ENCODE data around the gene WDR6. TPM values are rescaled to one million over a fixed set of nuclear protein-coding genes. Genes with fewer than 3 reads are reported as not detected.
A peak's percentile ranks its signal among the peaks of the same experiment; 100 is the strongest.

WDR6 gene
- total RNA-seq, 2 experiments from 2014 or later = 130 to 154 TPM

GRCh38 chr3:49030321-49030720, 23.1 kb downstream of the WDR6 start:
- Mint-ChIP-seq H3K27me3 (no peaks in the 10 kb centered on the region), H3K36me3 (peaks cover 41% of the 10 kb centered on the region)
- no peak for DNase-seq

GRCh38 chr3:49032646-49033304, 25.6 kb downstream of the WDR6 start:
- CTCF ChIA-PET = interaction anchor here (0.9 to 2.5 kb wide), 3 partner anchors 11 to 45 kb away, joined by 3 to 16 read pairs (median 3); partner anchors contain the start of genes NDUFAF3 and WDR6
- no peaks in the 10 kb centered on the region for H3K27me3 Mint-ChIP-seq
- DNase-seq = no peak
- no peak for ATAC-seq
- no peaks in the 10 kb centered on the region for H3K9me3 Mint-ChIP-seq (ENCODE audit: low read depth)
- H3K4me1 Mint-ChIP-seq = peaks cover 15% of the 10 kb centered on the region
- H3K36me3 Mint-ChIP-seq = peaks cover 29% of the 10 kb centered on the region
- H3K27ac Mint-ChIP-seq = no peak overlapping the region
- no peak overlapping the region for H3K4me3 Mint-ChIP-seq

More at GRCh38 chr3:49030321-49030720, 23.1 kb downstream of the WDR6 start:
- CTCF ChIA-PET = interaction anchor here (1.5 to 2.5 kb wide), 2 partner anchors 9 to 39 kb away, joined by 4 to 16 read pairs; partner anchors contain the start of gene NDUFAF3
- ATAC-seq = no peak
- H3K27ac Mint-ChIP-seq = peak overlapping the region; percentile 44
- peaks cover 35% of the 10 kb centered on the region for H3K4me1 Mint-ChIP-seq
- no peaks in the 10 kb centered on the region for H3K9me3 Mint-ChIP-seq (ENCODE audit: low read depth)
- no peak overlapping the region for H3K4me3 Mint-ChIP-seq

GRCh38 chr3:49034650-49035049, 27.5 kb downstream of the WDR6 start:
- Mint-ChIP-seq H3K27me3 (no peaks in the 10 kb centered on the region), H3K9me3 (ENCODE audit: low read depth) (no peaks in the 10 kb centered on the region), H3K4me3 (no peak overlapping the region), H3K27ac (no peak overlapping the region), H3K4me1 (no peaks in the 10 kb centered on the region), H3K36me3 (peaks cover 24% of the 10 kb centered on the region)
- no peak for DNase-seq
- CTCF ChIA-PET = no interaction called here
- ATAC-seq = no peak

GRCh38 chr3:49035281-49035680, 28.1 kb downstream of the WDR6 start:
- H3K9me3 Mint-ChIP-seq (ENCODE audit: low read depth) = no peaks in the 10 kb centered on the region
- DNase-seq = no peak

GRCh38 chr3:49053543-49053942, 46.4 kb downstream of the WDR6 start:
- no peaks in the 10 kb centered on the region for H3K4me1 Mint-ChIP-seq
- H3K9me3 Mint-ChIP-seq (ENCODE audit: low read depth) = no peaks in the 10 kb centered on the region
- no peaks in the 10 kb centered on the region for H3K27me3 Mint-ChIP-seq
- CTCF ChIA-PET = interaction anchor here (0.8 kb wide), 1 partner anchor 24 kb away, joined by 3 read pairs; the partner anchor contains the start of gene IMPDH2
- H3K27ac Mint-ChIP-seq = no peak overlapping the region
- H3K4me3 Mint-ChIP-seq = no peak overlapping the region
- DNase-seq = no peak
- ATAC-seq = no peak
- H3K36me3 Mint-ChIP-seq = peaks cover 55% of the 10 kb centered on the region

More at GRCh38 chr3:49035281-49035680, 28.1 kb downstream of the WDR6 start:
- Mint-ChIP-seq H3K4me1 (no peaks in the 10 kb centered on the region), H3K27ac (no peak overlapping the region), H3K4me3 (no peak overlapping the region), H3K27me3 (no peaks in the 10 kb centered on the region), H3K36me3 (peaks cover 24% of the 10 kb centered on the region)
- ATAC-seq = no peak
- CTCF ChIA-PET = no interaction called here

GRCh38 chr3:49054344-49054862, 47.2 kb downstream of the WDR6 start:
- H3K27ac Mint-ChIP-seq = no peak overlapping the region
- no peaks in the 10 kb centered on the region for H3K27me3 Mint-ChIP-seq
- H3K36me3 Mint-ChIP-seq = peaks cover 53% of the 10 kb centered on the region
- H3K4me3 Mint-ChIP-seq = no peak overlapping the region
- no peaks in the 10 kb centered on the region for H3K4me1 Mint-ChIP-seq
- no peak for ATAC-seq
- no peak for DNase-seq
- no peaks in the 10 kb centered on the region for H3K9me3 Mint-ChIP-seq (ENCODE audit: low read depth)
- CTCF ChIA-PET = no interaction called here

GRCh38 chr3:49057268-49057667, 50.1 kb downstream of the WDR6 start:
- H3K36me3 Mint-ChIP-seq = peaks cover 39% of the 10 kb centered on the region

GRCh38 chr3:49058011-49058410, 50.8 kb downstream of the WDR6 start:
- Mint-ChIP-seq H3K36me3 (peaks cover 36% of the 10 kb centered on the region), H3K27ac (no peak overlapping the region), H3K9me3 (ENCODE audit: low read depth) (no peaks in the 10 kb centered on the region), H3K4me1 (no peaks in the 10 kb centered on the region), H3K4me3 (no peak overlapping the region), H3K27me3 (no peaks in the 10 kb centered on the region)
- DNase-seq (no peak), ATAC-seq (no peak)
- CTCF ChIA-PET = interaction anchor here (0.6 to 1.3 kb wide), 2 partner anchors 34 to 71 kb away, joined by 3 to 4 read pairs; no protein-coding TSS in a partner anchor

More at GRCh38 chr3:49057268-49057667, 50.1 kb downstream of the WDR6 start:
- Mint-ChIP-seq H3K4me1 (no peaks in the 10 kb centered on the region), H3K9me3 (ENCODE audit: low read depth) (no peaks in the 10 kb centered on the region), H3K27me3 (no peaks in the 10 kb centered on the region), H3K27ac (no peak overlapping the region), H3K4me3 (no peak overlapping the region)
- ATAC-seq (no peak), DNase-seq (no peak)
- CTCF ChIA-PET = no interaction called here

Small RNAs within 50 kb of the gene (microRNA-seq; reads per million reads assigned to microRNA genes)
- gene MIR191 (23,538 reads per million, percentile 98 among the genes with 10 or more reads in this experiment), gene MIR425 (9,021 reads per million, percentile 94 among the genes with 10 or more reads in this experiment)

Other genes with a start within 250 kb of the WDR6 start
- 10 to 100 TPM; 27.9 to 33.0 TPM for gene PRKAR2A, start 159.5 kb upstream of the WDR6 start, total RNA-seq
- 10 to 100 TPM; 26.7 to 35.6 TPM for gene SLC25A20, start 108.5 kb upstream of the WDR6 start, total RNA-seq
- gene ARIH2, start 88.5 kb upstream of the WDR6 start, total RNA-seq = 100 to 1,000 TPM; 118 to 156 TPM
- 10 to 100 TPM; 44.5 to 50.6 TPM for gene P4HTM, start 17.1 kb upstream of the WDR6 start, total RNA-seq
- 10 to 100 TPM; 25.8 to 29.9 TPM for gene DALRD3, start 11.2 kb downstream of the WDR6 start, total RNA-seq
- 100 to 1,000 TPM in 1 of 2 experiments, 10 to 100 TPM in 1; 94.3 to 101 TPM for gene NDUFAF3, start 14.7 kb downstream of the WDR6 start, total RNA-seq
- 100 to 1,000 TPM; 186 to 229 TPM for gene IMPDH2, start 22.0 kb downstream of the WDR6 start, total RNA-seq
- 100 to 1,000 TPM; 142 to 149 TPM for gene QRICH1, start 86.7 kb downstream of the WDR6 start, total RNA-seq
- 100 to 1,000 TPM; 234 to 245 TPM for gene QARS1, start 97.4 kb downstream of the WDR6 start, total RNA-seq
- gene USP19, start 113.4 kb downstream of the WDR6 start, total RNA-seq = 10 to 100 TPM; 58.3 to 68.6 TPM
- gene LAMB2, start 125.7 kb downstream of the WDR6 start, total RNA-seq = not detected
- gene CCDC71, start 158.9 kb downstream of the WDR6 start, total RNA-seq = 10 to 100 TPM; 23.5 to 23.7 TPM
- gene KLHDC8B, start 164.2 kb downstream of the WDR6 start, total RNA-seq = 1 to 10 TPM in 1 of 2 experiments, under 1 TPM in 1; 0.80 to 1.3 TPM

All from activated CD8-positive, alpha-beta memory T cell treated with anti-CD3 and anti-CD28 coated beads, Interleukin-2, amount 10 ng/mL, durations not matched to agents 7 days and 5 days (primary cell).